H1 (cell line): ENCODE data around the gene RDH12. TPM values are rescaled to one million over a fixed set of nuclear protein-coding genes. Genes with fewer than 3 reads are reported as not detected.
A peak's percentile ranks its signal among the peaks of the same experiment; 100 is the strongest.

Source experiments
- CTCF ChIA-PET: fragments of 300-600 bp; sonication (Branson Sonifier 250); formaldehyde crosslinking; loops from one replicate; lab custom pipeline; 2021; ENCODE audit not compliant: partially characterized antibody; lab: Charles Lee
- POLR2A ChIA-PET: fragments of 300-600 bp; sonication (Branson Sonifier 250); formaldehyde crosslinking; loops from one replicate; lab custom pipeline; 2021; ENCODE audit warnings: inconsistent platforms; ENCODE audit not compliant: partially characterized antibody; lab: Charles Lee
- DNase-seq, 2 experiments: peaks; one replicate each; pipeline versions ENCODE4 v3.0.0 to v3.0.0-alpha.2; 2010 to 2022; ENCODE audit warnings: low spot score in 2 of 2, low read depth in 1 of 2, mixed read lengths in 1 of 2
- FAIRE-seq: peaks from 2 replicates; lab custom pipeline; 2011; peaks lifted over from hg19 to GRCh38; lab: Jason Lieb, UNC
- H2AFZ ChIP-seq: 2 replicates; pipeline ENCODE4 v1.8.1; 2012; ENCODE audit warnings: low read length, inconsistent platforms
- H2AK5ac ChIP-seq: 2 replicates; pipeline ENCODE4 v1.6.1; 2013; ENCODE audit warnings: low read depth, low read length
- H2BK120ac ChIP-seq: replicated peaks from 2 replicates; pipeline ENCODE3; 2013; ENCODE audit warnings: low read depth, low read length, inconsistent platforms
- H2BK12ac ChIP-seq: 2 replicates; pipeline ENCODE4 v1.6.1; 2013; ENCODE audit warnings: low read depth, low read length
- H2BK15ac ChIP-seq: 2 replicates; pipeline ENCODE4 v1.6.1; 2013; ENCODE audit warnings: low read length
- H2BK20ac ChIP-seq: 2 replicates; pipeline ENCODE4 v1.6.1; 2013; ENCODE audit warnings: low read length
- H2BK5ac ChIP-seq: 2 replicates; pipeline ENCODE4 v1.6.1; 2013; ENCODE audit warnings: low read depth, low read length
- H3K14ac ChIP-seq: 2 replicates; pipeline ENCODE4 v1.6.1; 2013; ENCODE audit warnings: inconsistent platforms; ENCODE audit not compliant: insufficient read length
- H3K18ac ChIP-seq: 2 replicates; pipeline ENCODE4 v1.6.1; 2013; ENCODE audit warnings: low read length; ENCODE audit errors: extremely low read depth
- H3K23ac ChIP-seq: 2 replicates; pipeline ENCODE4 v1.6.1; 2013; ENCODE audit warnings: inconsistent platforms; ENCODE audit not compliant: insufficient read length
- H3K23me2 ChIP-seq: 2 replicates; pipeline ENCODE4 v1.6.1; 2013; ENCODE audit warnings: low read depth, low read length
- H3K27ac ChIP-seq: 2 replicates; pipeline ENCODE4 v1.6.1; 2011; ENCODE audit warnings: low read depth, low read length, inconsistent platforms
- H3K27me3 ChIP-seq, 4 experiments: replicated peaks in 1 of 4; 1 replicate in 1 of 4; 2 replicates in 3 of 4; pipeline versions ENCODE4 v1.6.1 to v1.8.1; 2011 to 2013; ENCODE audit warnings: low read length in 3 of 4, mild to moderate bottlenecking in 3 of 4, inconsistent platforms in 2 of 4, mixed read lengths in 2 of 4, moderate library complexity in 1 of 4; ENCODE audit not compliant: control insufficient read depth in 3 of 4, insufficient read depth in 3 of 4; ENCODE audit errors: extremely low read depth in 1 of 4
- H3K36me3 ChIP-seq, 4 experiments: 2 replicates each; pipeline versions ENCODE4 v1.6.1 to v1.8.1; 2011 to 2013; ENCODE audit warnings: mild to moderate bottlenecking in 4 of 4, low read length in 3 of 4, moderate library complexity in 2 of 4, control low read depth in 1 of 4, inconsistent platforms in 1 of 4; ENCODE audit not compliant: insufficient read depth in 4 of 4, control insufficient read depth in 2 of 4
- H3K4ac ChIP-seq: replicated peaks from 2 replicates; pipeline ENCODE3; 2013; ENCODE audit warnings: low read length, low read depth, mixed read lengths, inconsistent platforms; ENCODE audit not compliant: insufficient read length
- H3K4me1 ChIP-seq, 4 experiments: replicated peaks in 1 of 4; 1 replicate in 1 of 4; 2 replicates in 3 of 4; pipeline versions ENCODE4 v1.6.1 to v1.8.1; 2011 to 2013; ENCODE audit warnings: low read length in 3 of 4, inconsistent platforms in 2 of 4, mixed read lengths in 1 of 4; ENCODE audit not compliant: insufficient read depth in 4 of 4, control insufficient read depth in 3 of 4
- H3K4me2 ChIP-seq, 2 experiments: 2 replicates each; pipeline versions ENCODE4 v1.6.1 to v1.8.1; 2011 to 2013; ENCODE audit warnings: low read depth in 2 of 2, low read length in 2 of 2, control low read depth in 1 of 2, inconsistent platforms in 1 of 2, mild to moderate bottlenecking in 1 of 2; ENCODE audit not compliant: insufficient read depth in 1 of 2
- H3K4me3 ChIP-seq, 4 experiments: fragments of 200-600, 300-600 bp in 1 of 4; sonication (generic), shearing (Covaris generic), sonication (Bioruptor Twin) in 1 of 4; 2 replicates each; pipeline versions ENCODE4 v1.5.1 to v1.8.1; 2011 to 2016; ENCODE audit warnings: low read length in 4 of 4, low read depth in 3 of 4, control low read depth in 2 of 4, inconsistent platforms in 2 of 4, mild to moderate bottlenecking in 2 of 4, mixed read lengths in 1 of 4, moderate library complexity in 1 of 4; ENCODE audit not compliant: insufficient read depth in 2 of 4; ENCODE audit errors: extremely low read depth in 1 of 4
- H3K56ac ChIP-seq: replicated peaks from 2 replicates; pipeline ENCODE3; 2013; ENCODE audit warnings: low read depth, mild to moderate bottlenecking, mixed read lengths, low read length, inconsistent platforms; ENCODE audit not compliant: insufficient read length
- H3K79me1 ChIP-seq: 2 replicates; pipeline ENCODE4 v1.6.1; 2013; ENCODE audit warnings: low read depth, low read length, control low read depth
- H3K79me2 ChIP-seq, 2 experiments: 2 replicates each; pipeline versions ENCODE4 v1.6.1 to v1.8.1; 2012 to 2013; ENCODE audit warnings: low read length in 2 of 2, mild to moderate bottlenecking in 2 of 2, inconsistent platforms in 1 of 2; ENCODE audit not compliant: insufficient read depth in 2 of 2, control insufficient read depth in 1 of 2
- H3K9ac ChIP-seq, 4 experiments: replicated peaks in 1 of 4; 1 replicate in 1 of 4; 2 replicates in 3 of 4; pipeline versions ENCODE4 v1.6.1 to v1.8.1; 2011 to 2013; ENCODE audit warnings: low read depth in 3 of 4, low read length in 3 of 4, control low read depth in 2 of 4, mild to moderate bottlenecking in 2 of 4, moderate library complexity in 2 of 4, inconsistent platforms in 1 of 4; ENCODE audit errors: extremely low read depth in 1 of 4
- H3K9me3 ChIP-seq, 2 experiments: 2 replicates each; pipeline versions ENCODE4 v1.6.1 to v1.8.1; 2012 to 2013; ENCODE audit warnings: mild to moderate bottlenecking in 2 of 2, moderate library complexity in 2 of 2, control low read depth in 1 of 2, inconsistent platforms in 1 of 2, low read depth in 1 of 2, low read length in 1 of 2, mixed read lengths in 1 of 2; ENCODE audit not compliant: insufficient read depth in 2 of 2
- H4K20me1 ChIP-seq, 2 experiments: replicated peaks in 1 of 2; 2 replicates each; pipeline versions ENCODE3 to v1.8.1; 2011 to 2013; ENCODE audit warnings: inconsistent platforms in 2 of 2, low read length in 2 of 2, mild to moderate bottlenecking in 1 of 2; ENCODE audit not compliant: insufficient read depth in 2 of 2, control insufficient read depth in 1 of 2
- H4K5ac ChIP-seq: 2 replicates; pipeline ENCODE4 v1.6.1; 2013; ENCODE audit warnings: low read length, low read depth, mixed read lengths, inconsistent platforms; ENCODE audit not compliant: insufficient read length
- H4K8ac ChIP-seq: 2 replicates; pipeline ENCODE4 v1.8.0; 2013; ENCODE audit warnings: mild to moderate bottlenecking, moderate library complexity, low read length, inconsistent platforms; ENCODE audit not compliant: insufficient read depth; ENCODE audit errors: extremely low read depth
- H4K91ac ChIP-seq: replicated peaks from 2 replicates; pipeline ENCODE3; 2013; ENCODE audit warnings: low read length, mixed read lengths, inconsistent platforms; ENCODE audit not compliant: insufficient read length
- EP300 ChIP-seq, 2 experiments: IDR thresholded peaks; 1 replicate in 1 of 2; 2 replicates in 1 of 2; pipeline ENCODE4 v1.6.1; 2011 to 2012; ENCODE audit warnings: low read depth in 2 of 2, low read length in 2 of 2, mild to moderate bottlenecking in 2 of 2, borderline replicate concordance in 1 of 2, inconsistent platforms in 1 of 2, moderate library complexity in 1 of 2
- HDAC6 ChIP-seq: IDR thresholded peaks from one replicate; pipeline ENCODE4 v1.7.1; 2012; ENCODE audit warnings: low read depth, mild to moderate bottlenecking, inconsistent platforms, low read length, moderate library complexity
- KDM5A ChIP-seq: fragments of 200-600 bp; IDR thresholded peaks from 2 replicates; pipeline ENCODE4 v1.7.1; 2012; ENCODE audit warnings: mild to moderate bottlenecking, low read length, inconsistent platforms, mixed read lengths
- MAX ChIP-seq: IDR thresholded peaks from 2 replicates; pipeline ENCODE4 v1.6.1; 2012; ENCODE audit warnings: inconsistent platforms
- RFX5 ChIP-seq: IDR thresholded peaks from 2 replicates; pipeline ENCODE4 v1.6.1; 2011; ENCODE audit warnings: low read depth, low read length, improper control_type of control experiment, borderline replicate concordance
- SIX5 ChIP-seq: IDR thresholded peaks from 2 replicates; pipeline ENCODE4 v1.6.1; 2011; ENCODE audit warnings: mild to moderate bottlenecking, low read depth, low read length
- WGBS, 2 experiments: shearing (Covaris generic) in 1 of 2; methylation state at CpG; one replicate each; pipeline versions ENCODE4 v1.1.6 to v1.1.7; 2013 to 2015; ENCODE audit warnings: low lambda C conversion rate in 2 of 2, mixed read lengths in 2 of 2, inconsistent platforms in 1 of 2, low coverage in 1 of 2, missing lambda C conversion rate in 1 of 2; ENCODE audit not compliant: insufficient replicate concordance in 2 of 2, insufficient coverage in 1 of 2, insufficient read length in 1 of 2; ENCODE audit errors: extremely low coverage in 1 of 2, missing lambda C conversion rate in 1 of 2; 5-methylcytosine and 5-hydroxymethylcytosine counted together
- polyA plus RNA-seq, 7 experiments: library from polyadenylated mRNA; depleted of rRNA in 3 of 7; stranded (reverse) in 5 of 7; unstranded in 2 of 7; fragments of >200 nt in 5 of 7; fragments of 200-250 nt in 2 of 7; gene quantifications; 1 replicate in 5 of 7; 2 replicates in 1 of 7; 4 replicates in 1 of 7; pipeline versions ENCODE4 v1.2.1 to v1.2.3, GENCODE V29; 2011 to 2013; ENCODE audit warnings: missing spikeins in 2 of 7, mixed read lengths in 2 of 7
- total RNA-seq: library from RNA; stranded (reverse); fragmentation: NEBNext Ultra II Directional; extraction: Animal tissue kit (Norgen Biotek cat#: 25700); gene quantifications from 2 replicates; pipeline ENCODE4 v1.2.1, GENCODE V29; 2021

The RDH12 gene
- total and polyA plus RNA-seq, 2 of the 8 experiments (the other 6 are each of a cell fraction or from before 2014, with no cell fraction given), result 1.2 to 1.5 TPM

- Histone ChIP-seq H3K36me3 (peaks cover 5 to 20% (median 10%) of the 10 kb centered on the region in 4 experiments), H2BK5ac (no peak overlapping the region)
- TF ChIP-seq HDAC6 (no peak), RFX5 (no peak), KDM5A (no peak), EP300 (IDR thresholded peaks at IDR 0.05; ENCODE audit: borderline replicate concordance in 1 of 2, low read depth in 2 of 2, low read length in 2 of 2) (no peak), MAX (no peak), SIX5 (no peak)
- TF ChIP-seq, all 59 proteins: peak for 0
- no peaks in the 10 kb centered on the region for H3K27me3 ChIP-seq
- H4K5ac ChIP-seq, result no peak overlapping the region
- DNase-seq (no peak), FAIRE-seq (no peak)
- no peaks in the 10 kb centered on the region; the same call in 1 of the 2 replicates for H3K23me2 ChIP-seq
- H3K79me2 ChIP-seq, result peaks cover 3 to 49% of the 10 kb centered on the region in 2 experiments; a peak in 3 of 4 replicates
- H3K23ac ChIP-seq, result no peak overlapping the region
- no peak overlapping the region for H3K56ac ChIP-seq
- no peak overlapping the region for H2BK120ac ChIP-seq
- peaks cover 9 to 10% of the 10 kb centered on the region in 2 experiments for H4K20me1 ChIP-seq
- H3K4ac ChIP-seq, result no peak overlapping the region
- H2BK12ac ChIP-seq, result no peak overlapping the region
- peak overlapping the region; percentile 67 to 74 for H3K4me2 ChIP-seq
- no peak overlapping the region for H2AFZ ChIP-seq
- ChIA-PET POLR2A (interaction anchor here (0.8 to 3.9 kb wide), 5 partner anchors 13 to 53 kb away, joined by 3 to 21 read pairs (median 8); partner anchors contain the start of genes ARG2 and RDH11), CTCF (interaction anchor here (0.6 to 1.6 kb wide), 17 partner anchors 10 to 257 kb away, joined by 3 to 6 read pairs (median 3); partner anchors contain the start of gene RDH12)
- no peak overlapping the region for H3K14ac ChIP-seq
- peaks cover 2% of the 10 kb centered on the region; the same call in 1 of the 2 replicates for H3K79me1 ChIP-seq
- H3K27ac ChIP-seq, result no peak overlapping the region
- peak overlapping the region in 1 of 4 experiments; percentile 72; a peak in 1 of 7 replicates for H3K9ac ChIP-seq
- H3K4me3 ChIP-seq, result peak overlapping the region; percentile 77 to 96 (median 80)
- WGBS, 2 experiments, result 76% methylated on average over 5 of the region's 5 CpGs; no CpG with 5 or more reads in 1 of the 2 experiments
- H2AK5ac ChIP-seq, result no peak overlapping the region
- no peak overlapping the region for H2BK20ac ChIP-seq
- no peak overlapping the region for H4K91ac ChIP-seq
- no peaks in the 10 kb centered on the region for H3K9me3 ChIP-seq
- H3K18ac ChIP-seq, result no peak overlapping the region
- no peaks in the 10 kb centered on the region; a peak in 2 of 7 replicates for H3K4me1 ChIP-seq
- no peak overlapping the region for H4K8ac ChIP-seq
- no peak overlapping the region for H2BK15ac ChIP-seq
Observed at GRCh38 chr14:67673451-67673850, 28.2 kb upstream of the RDH12 start.
